GM19328 (cell line): Measurements from ENCODE around the gene OR5B21.
A peak's percentile ranks its signal among the peaks of the same experiment; 100 is the strongest.

Source experiments
- ATAC-seq: cut with Tn5 transposase; IDR thresholded peaks from one replicate; pipeline ENCODE4 v1.9.1; 2021; ENCODE audit warnings: mild to moderate bottlenecking, moderate library complexity; ENCODE audit not compliant: unreplicated experiment

The OR5B21 gene

DNA sequence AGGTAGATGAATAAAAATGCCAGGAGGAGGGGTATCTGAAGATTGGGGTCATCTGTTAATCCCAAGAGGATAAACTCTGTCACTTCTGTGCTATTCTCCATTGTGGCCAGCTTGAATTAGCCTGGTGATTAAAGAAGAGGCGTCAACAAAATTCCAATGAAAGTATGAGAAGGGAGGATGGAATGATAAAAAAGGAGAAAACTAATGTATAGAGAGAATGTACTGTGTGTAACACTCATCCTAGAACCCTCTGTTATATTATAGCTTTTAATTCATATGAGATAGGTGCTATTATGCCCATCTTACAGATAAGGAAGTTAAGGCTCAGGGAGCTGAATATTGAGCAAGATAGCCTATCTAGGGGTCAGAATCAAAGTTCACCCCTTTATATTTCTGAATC is at the start of gene OR5B21:
Gene OR5B21 (minus strand): TSS at position 101 of the 400 bp plus-strand sequence. CDS start 0 bp downstream, at position 101.
- no peak for ATAC-seq

DNA sequence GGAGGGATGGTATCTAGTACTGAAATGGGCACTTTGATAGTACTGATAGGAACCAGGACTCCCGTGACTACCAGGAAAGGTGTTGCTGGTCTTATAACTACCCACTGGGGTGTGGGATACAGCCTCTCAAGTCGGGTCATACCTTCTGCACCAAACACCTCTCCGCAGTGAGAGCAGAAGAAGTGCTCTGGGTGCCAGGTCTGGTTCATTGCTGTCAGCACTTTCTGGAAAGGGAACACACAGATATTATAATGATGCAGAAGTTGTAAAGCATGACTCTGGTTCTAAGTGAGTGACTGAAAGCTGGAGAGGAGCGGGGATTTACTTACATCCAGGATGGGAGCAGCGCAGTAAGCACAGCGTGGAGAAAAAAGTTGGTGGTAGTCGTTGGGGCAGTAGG is 41.7 kb upstream of the OR5B21 start:
- ATAC-seq = no peak

DNA sequence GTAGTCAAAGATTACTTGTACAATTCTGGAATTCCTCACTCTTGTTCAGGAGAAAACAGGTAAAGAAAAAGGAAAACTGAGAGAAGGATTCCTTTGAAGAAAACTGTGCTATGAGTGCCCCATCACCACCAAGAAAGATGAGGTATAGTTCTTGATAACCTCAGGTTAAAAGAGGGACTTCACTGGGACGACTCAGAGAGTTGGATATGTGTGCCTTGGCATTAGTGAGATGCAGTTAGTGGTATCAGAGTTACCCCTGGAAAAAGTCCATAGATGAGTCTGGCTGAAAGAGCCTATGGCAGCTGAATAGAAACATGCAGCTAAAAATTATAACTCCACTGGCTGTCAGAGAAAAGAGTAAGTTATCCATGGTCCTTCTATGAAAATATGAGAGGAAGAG is 38.9 kb upstream of the OR5B21 start:
- ATAC-seq = no peak

DNA sequence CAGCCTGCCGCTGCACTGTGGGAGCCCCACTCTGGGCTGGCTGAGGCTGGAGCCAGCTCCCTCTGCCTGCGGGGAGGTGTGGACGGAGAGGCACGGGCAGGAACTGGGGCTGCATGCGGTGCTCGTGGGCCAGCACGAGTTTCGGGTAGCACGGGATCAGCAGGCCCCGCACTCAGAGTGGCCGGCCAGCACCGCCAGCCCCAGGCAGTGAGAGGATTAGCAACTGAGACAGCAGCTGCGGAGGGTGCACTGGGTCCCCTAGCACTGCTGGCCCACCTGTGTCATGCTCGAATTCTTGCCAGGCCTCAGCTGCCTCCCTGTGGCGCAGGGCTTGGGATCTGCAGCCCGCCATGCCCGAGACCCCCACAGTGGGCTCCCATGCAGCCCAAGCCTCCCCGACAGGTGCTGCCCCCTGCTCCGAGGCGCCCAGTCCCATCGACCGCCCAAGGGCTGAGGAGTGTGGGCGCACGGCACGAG is 24.0 kb upstream of the OR5B21 start:
- ATAC-seq = no peak

DNA sequence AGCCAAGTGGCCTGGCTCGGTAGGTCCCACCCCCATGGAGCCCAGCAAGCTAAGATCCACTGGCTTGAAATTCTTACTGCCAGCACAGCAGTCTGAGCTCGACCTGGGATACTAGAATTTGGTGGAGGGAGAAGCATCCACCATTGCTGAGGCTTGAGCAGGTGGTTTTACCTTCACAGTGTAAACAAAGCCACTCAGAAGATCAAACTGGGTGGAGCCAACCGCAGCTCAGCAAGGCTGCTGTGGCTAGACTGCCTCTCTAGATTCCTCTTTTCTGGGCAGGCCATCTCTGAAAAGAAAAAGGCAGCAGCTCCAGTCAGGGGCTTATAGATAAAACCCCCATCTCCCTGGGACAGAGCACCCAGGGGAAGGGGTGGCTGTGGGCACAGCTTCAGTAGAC is 22.3 kb upstream of the OR5B21 start:
- no peak for ATAC-seq

DNA sequence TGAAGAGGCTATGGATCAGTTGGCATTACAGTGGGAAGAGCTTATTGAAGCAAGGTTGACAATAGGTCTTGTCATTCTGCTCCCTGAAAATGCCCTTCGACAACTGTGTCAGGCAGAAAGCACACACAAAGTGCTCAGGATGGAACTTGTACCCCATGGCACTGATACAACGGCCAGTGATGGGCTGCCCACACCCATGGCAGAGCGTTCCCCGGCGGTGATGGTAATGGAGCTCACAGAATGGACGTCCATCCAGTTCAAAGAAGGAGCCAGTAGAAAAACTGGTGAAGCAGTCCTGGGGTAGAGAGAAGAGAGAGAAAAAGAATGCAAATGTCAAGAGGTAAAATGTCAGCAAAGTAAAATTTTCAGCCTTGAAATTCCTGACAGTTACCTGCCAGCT is 19.5 kb upstream of the OR5B21 start:
- no peak for ATAC-seq

DNA sequence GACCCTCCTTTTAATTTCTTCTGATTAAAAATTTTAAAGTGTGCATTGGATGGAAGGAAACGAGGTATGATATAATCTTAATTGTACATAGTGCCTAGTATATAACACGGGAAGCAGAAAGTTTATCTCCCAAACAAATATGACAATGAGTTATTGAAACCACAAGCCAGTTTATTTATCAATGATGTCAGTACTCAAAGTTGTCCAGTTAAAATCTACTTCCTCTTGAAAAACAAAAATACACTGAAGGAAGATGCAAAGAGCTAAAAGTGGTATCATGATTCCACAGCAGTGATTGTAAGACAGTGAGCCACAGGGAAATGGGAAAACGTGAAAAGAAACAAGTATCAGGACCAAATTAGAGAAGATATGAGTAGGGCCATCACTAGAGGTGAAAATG is 18.8 kb upstream of the OR5B21 start:
- ATAC-seq = no peak

DNA sequence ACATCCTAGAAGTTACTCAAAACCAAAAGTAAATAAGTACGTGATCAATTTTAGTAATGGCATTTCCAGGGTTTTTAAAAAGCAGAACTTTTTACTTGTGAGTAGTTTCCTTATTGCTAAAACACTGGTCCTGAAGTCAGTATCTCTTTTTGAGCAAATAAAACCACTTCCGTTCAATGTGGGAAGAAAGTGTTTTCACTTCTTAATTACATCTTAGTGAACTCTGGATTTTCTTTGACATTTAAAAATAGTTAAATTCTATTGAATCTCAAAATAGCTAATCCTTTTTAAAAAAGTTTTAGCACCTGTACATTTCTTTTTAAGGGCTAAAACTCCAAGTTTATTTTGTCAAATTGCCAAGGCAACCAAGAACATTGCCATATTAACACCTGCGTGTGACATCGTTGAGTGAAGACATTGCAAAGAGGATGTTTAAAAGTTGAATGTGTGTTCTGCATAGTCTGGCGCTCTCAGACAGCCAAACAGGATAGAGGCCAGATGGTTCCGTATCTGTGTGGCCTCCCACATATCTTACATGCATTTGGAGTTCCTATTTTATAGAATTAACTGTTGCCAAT is 17.2 kb upstream of the OR5B21 start:
- peak; percentile 85 for ATAC-seq

DNA sequence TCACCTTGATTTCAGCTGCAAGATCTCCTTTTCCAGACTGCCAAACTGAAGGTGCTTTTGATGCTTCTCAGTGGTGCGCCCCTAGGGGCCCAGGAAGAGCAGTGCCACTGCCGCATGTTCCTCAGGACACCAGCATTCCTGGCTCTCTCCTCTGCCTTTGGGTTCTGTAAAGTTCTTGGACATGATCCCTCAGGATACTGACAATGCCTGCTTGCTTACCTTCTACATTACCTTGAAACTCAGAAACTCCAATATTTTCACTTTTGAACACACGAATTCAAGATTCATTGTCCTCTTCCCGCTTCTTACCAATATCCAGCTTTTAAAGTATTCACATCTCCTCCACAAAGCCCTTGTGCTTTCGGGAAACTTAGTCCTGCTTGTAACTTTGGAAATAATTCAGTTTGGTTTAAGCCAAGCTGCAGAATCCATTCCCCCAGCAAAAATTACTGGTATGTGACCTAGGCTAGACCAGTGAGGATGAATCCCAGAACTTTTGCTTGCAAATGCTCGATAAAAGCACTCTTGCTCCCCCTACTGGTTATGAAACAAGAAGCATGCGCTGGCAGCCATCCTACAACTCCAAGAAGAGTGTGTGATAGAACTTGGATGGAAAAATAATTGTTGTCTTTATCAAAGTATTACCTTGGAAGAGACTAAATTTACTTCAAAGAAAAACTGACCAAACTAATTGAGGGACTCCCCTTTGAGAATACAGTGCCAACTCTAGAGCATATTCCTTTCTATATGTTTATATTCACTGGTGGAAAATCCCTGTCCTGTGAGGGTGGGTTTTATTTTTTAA is 16.5 kb upstream of the OR5B21 start:
- peak; percentile 37 for ATAC-seq

DNA sequence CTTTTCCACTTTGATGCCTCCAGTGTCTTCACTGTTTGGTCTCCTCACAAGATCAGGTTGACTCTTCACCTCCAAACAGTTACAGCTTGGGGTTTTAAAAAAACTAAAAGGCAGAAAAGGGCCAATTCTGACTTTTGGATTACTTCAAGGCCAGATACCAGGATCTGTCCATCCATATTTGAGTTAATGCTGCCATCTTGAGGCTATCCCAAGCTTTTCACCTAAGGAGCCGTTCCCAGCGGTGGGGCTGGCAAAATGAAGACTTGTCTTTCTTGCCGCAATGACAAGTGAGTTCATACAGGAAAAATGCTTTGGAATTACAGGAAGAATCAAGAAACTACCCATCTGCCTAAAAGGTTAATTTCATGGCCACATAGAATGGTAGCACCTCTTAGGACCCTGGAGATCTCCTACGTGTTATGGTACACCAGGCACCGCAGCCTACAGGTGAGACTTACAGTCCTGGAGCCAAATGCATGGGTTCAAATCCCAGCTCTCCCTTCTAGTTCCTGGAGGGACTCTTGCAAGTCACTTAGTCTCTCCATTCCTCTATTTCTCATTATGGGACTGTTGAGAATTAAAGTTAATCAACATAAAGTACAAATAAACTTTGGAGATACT is 6.0 kb upstream of the OR5B21 start:
- no peak for ATAC-seq

DNA sequence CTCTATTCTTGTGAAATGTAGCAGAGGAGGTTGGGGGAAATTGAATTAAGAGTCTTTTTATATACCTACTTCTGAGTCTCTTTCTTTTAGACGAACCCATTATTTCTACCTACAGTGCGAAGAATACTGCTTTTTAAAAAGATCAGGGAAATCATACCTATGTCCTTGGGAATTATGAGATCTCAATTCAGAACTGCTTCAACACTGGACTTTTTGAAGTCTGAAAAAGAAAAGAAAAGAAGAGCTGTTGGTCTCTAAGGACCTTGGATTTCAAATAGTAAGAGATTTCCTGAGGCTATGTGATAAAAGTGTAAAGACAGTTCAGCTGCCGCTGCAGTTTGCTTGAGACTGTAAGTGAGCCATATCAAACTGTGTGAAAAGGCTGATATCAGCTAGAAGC is 3.7 kb upstream of the OR5B21 start:
- no peak for ATAC-seq

DNA sequence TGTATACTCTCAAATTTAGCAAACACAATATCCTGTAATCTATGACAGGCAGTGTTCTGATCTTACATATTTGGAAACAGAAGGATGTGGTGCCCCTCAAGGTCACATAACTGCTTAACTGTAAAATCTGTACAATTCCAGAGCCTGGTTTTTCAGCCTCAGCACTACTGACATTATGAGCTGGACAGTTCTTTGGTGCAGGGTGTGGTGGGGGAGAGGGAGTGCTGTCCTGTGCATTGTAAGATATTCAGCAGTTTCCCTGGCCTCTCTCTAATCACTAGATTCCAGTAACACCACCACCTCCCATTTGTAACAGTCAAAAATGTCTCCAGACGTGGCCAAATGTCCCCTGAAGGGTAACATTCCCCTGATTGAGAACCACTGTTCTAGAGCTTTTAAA is 1.8 kb upstream of the OR5B21 start:
- no peak for ATAC-seq

DNA sequence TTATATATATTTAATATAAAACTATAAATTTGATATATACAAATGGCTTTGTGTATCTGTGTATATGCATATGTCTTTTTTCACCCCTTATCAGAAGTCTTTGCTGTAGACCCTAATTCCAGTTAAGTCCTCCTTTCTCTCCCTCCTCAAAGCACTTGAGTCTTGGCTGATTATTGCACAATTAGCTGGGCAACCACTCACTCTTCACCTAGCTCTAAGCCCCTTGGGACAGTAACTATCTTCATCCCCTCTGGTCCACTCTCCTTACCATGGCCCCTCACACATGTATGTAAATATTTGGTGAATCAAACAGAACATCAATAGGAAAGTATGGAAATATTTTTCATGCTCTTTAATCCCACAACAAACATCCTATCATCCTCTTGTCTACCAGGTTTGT is 909 bp upstream of the OR5B21 start:
- ATAC-seq = no peak

DNA sequence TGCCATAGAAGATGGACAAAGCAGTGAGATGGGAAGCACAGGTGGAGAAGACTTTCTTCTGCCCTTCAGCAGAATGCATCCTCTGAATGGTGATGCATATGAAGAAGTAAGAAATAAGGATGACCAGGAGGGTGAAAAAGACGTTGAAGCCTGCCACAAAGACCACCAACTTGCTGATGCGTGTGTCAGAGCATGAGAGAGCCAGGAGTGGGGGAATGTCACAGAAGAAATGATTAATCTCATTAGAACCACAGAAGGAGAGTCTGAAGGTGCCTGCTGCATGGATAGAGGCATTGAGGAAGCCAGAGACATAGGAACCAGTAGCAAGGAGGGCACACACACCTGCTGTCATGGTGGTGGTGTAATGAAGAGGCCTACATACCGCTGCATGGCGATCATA is 550 bp downstream of the OR5B21 start:
- no peak for ATAC-seq

DNA sequence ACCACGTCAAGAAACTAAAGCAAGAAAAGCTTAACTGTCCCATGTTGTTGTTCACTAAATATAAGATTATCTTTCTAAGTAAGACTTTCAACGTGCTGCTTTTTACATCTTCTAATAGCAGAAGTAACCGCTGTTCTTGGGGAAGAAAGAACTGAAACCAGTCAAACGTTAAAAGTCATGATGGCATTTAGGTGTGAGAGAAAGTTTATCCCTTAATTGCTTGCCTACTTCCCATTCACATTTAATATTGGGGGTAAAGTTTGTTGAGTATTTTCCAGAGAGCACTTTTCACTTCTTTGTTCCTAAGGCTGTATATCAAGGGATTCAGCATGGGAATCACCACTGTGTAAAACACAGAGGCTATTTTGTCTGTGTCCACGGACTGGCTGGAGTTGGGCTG is 970 bp downstream of the OR5B21 start:
- no peak for ATAC-seq

DNA sequence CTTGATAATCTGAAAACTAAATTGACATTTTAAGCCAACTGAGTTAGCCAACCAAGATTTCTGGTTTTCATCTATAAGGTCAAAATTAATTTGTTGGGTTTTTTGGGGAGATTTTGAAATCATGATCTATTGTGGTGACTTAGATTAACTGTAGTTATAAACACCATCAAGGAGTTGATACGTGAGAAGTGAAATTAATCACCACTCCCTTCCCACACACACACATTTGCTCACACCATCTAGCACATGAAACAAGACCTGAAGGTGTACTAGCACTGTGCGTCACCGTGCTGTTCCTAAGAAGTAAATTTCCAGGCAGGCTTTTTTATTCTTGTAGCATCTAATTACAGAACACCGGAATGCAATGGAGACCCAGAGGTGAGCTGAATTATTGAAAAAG is 2.1 kb downstream of the OR5B21 start:
- no peak for ATAC-seq

DNA sequence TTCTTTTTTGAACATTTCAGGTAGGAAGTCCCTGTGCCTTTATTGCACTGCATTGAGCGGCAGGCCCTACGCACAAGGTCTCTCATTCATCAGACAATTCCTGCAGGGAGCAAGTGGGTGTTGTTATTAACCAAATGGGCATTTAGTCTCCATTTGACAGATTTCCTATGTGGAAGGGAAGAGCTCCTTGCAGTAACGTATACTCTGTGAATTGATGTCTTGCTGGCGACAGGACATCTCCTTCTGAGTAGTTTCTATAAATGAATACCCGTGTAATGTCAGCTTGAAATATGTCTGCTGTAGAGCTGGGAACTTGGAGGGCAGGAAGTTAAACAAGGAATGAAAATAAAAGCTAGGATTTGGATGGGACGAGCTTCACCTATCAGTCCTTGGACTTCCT is 3.7 kb downstream of the OR5B21 start:
- ATAC-seq = no peak

DNA sequence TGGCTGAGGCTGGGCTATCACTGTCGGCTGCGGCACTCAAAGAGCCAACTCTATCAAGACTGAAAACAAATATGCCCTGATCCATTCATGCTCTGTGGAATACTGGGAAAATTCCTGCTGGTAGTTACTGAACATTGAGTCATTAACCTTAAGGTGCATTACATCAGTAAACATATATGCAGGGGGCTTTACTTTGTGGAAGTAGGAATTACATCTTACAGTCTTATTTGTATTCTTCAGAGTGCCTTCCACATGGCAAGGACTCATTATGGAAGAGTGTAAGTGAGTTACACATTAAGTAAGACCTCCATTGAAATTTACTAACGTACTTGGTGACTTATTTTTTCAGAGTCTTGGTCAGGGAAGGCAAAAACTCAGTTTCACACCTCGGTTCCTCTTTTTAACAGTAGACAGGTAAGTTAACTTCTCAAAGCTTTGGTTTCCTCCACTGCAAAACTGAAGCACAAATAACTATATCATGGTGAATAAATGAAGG is 4.5 kb downstream of the OR5B21 start:
- peak; percentile 87 for ATAC-seq

DNA sequence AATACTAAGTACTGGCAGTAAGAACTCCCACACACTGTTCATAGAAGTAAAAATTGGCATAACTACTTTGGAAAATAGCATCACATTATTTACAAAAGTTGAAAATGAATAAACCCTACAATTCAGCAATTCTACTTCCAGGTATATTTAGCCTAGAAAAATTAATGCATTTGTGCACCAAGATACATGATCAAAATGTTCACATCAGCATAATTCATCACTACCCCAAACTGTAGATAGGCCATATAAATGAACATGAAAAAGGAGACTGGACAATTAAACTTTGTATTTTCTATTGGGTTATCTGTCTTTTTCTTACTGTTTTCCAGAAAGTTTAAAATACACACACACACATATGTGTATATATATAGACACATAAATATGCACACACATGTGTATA is 5.9 kb downstream of the OR5B21 start:
- ATAC-seq = no peak

DNA sequence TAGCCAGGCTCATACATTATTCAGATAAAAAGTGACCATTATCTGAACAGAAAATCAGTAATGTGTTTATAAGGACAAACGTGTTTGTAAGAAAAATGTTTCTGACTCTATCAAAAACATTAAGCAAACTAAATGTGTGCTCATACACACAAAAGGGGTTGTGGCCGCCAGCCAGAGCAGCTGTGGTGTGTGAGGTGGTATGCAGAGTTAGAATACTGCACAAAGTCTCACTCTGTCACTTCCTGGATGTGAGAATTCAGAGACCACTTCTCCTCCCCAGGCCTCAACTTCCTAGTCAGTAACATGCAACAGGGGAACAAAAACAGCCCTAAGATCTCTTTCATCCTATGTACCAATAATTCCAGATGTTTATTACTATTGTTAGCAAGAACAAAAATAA is 9.4 kb downstream of the OR5B21 start:
- no peak for ATAC-seq

DNA sequence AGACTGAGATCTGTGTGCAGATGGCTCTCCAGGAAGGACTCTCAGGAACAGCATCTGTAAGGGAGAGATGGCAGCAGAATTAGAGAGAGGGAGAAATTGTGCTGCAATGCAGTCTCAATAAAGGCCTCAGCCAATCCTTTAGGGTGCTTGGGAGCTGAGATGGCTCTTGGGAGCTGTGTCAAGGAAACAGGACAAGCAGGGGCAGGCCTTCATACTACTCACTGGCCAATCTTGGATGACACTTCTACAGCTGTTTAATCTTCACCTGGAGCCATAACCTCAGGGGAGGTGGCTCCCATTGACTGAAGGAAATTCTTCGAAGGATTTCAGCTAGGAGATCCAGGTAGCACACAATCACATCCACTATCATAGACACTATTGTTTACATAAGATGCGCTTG is 10.0 kb downstream of the OR5B21 start:
- ATAC-seq = no peak

DNA sequence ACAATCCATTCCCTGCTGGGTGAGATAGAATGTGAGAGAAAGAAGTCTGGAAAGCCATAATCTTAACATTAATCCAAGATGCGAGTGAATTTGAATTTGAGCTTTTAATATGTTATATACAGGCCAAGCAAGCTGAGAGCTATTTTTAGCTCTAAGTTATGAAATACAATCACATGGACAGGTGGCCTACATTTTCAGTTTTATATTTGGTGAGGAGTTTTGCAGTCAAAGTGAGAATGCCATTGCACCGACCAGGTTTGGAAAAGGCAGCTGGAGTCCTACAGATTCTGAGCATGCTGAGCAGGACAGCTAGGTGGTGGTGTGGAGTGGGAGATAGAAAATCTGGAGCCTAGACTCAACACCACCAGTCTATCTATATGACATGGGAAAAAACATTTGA is 12.0 kb downstream of the OR5B21 start:
- no peak for ATAC-seq
